HCT116 (cell line): ENCODE measurements around the gene PCGF2. TPM values are rescaled to one million over a fixed set of nuclear protein-coding genes. Genes with fewer than 3 reads are reported as not detected.

ENCODE experiments used
- ATAC-seq: fragments of 200-7000 bp; cut with Tn5 transposase; 2 replicates; pipeline ENCODE4 v1.9.1; 2020; ENCODE audit warnings: mild to moderate bottlenecking, moderate library complexity
- BruUV-seq: library from RNA; stranded (reverse); fragments of 400-500 nt; replicated peaks from 2 replicates; lab custom pipeline; 2021; lab: Mats Ljungman, UMichigan
- CTCF ChIA-PET: fragments of 300-600 bp; sonication (Branson Sonifier 250); formaldehyde crosslinking; loops from one replicate; lab custom pipeline; 2021; ENCODE audit warnings: antibody characterized with exemption; lab: Charles Lee
- POLR2A ChIA-PET: fragments of 300-600, 350-600 bp; sonication (Branson Sonifier 250); formaldehyde crosslinking; loops from one replicate; lab custom pipeline; 2021; ENCODE audit warnings: antibody characterized with exemption; lab: Charles Lee
- RAD21 ChIA-PET, 2 experiments: fragments of 300-600 bp; sonication (Branson Sonifier 250); formaldehyde crosslinking; loops; one replicate each; lab custom pipeline; 2023; ENCODE audit warnings: low total read pairs in 2 of 2; ENCODE audit not compliant: uncharacterized antibody in 2 of 2, unreplicated experiment in 2 of 2, low non-redundant PET in 1 of 2; lab: Charles Lee
- DNase-seq: peaks from one replicate; pipeline ENCODE4 v3.0.0-alpha.2; 2010; ENCODE audit warnings: low read depth, low spot score
- H2AFZ ChIP-seq: fragments of 200-600 bp; shearing (Covaris generic), sonication (generic); 2 replicates; pipeline ENCODE4 v1.6.1; 2017; ENCODE audit warnings: low read depth, mixed run types, mixed read lengths, antibody characterized with exemption, low read length; ENCODE audit not compliant: poor library complexity, severe bottlenecking
- H3K27ac ChIP-seq: 2 replicates; pipeline ENCODE4 v1.5.1; 2012; ENCODE audit warnings: low read depth, low read length
- H3K27me3 ChIP-seq: fragments of 200-600 bp; sonication (generic); 2 replicates; pipeline ENCODE4 v1.6.1; 2016; ENCODE audit warnings: mixed run types, low read length, mixed read lengths; ENCODE audit not compliant: insufficient read depth
- H3K36me3 ChIP-seq, 2 experiments: fragments of 200-500 bp in 1 of 2; fragments of 200-600 bp in 1 of 2; sonication (Bioruptor generic) in 1 of 2; sonication (generic) in 1 of 2; 2 replicates each; pipeline versions ENCODE4 v1.5.1 to v1.6.1; 2014 to 2016; ENCODE audit warnings: low read length in 2 of 2, inconsistent platforms in 1 of 2, mixed read lengths in 1 of 2, mixed run types in 1 of 2; ENCODE audit not compliant: insufficient read depth in 2 of 2, control insufficient read depth in 1 of 2
- H3K4me1 ChIP-seq, 2 experiments: fragments of 200-600 bp in 1 of 2; sonication (generic) in 1 of 2; 2 replicates each; pipeline versions ENCODE4 v1.5.1 to v1.6.1; 2012 to 2017; ENCODE audit warnings: low read length in 2 of 2, inconsistent platforms in 1 of 2, mild to moderate bottlenecking in 1 of 2, mixed read lengths in 1 of 2, mixed run types in 1 of 2, moderate library complexity in 1 of 2; ENCODE audit not compliant: insufficient read depth in 2 of 2, control insufficient read depth in 1 of 2
- H3K4me2 ChIP-seq: fragments of 200-600 bp; sonication (generic); 2 replicates; pipeline ENCODE4 v1.6.1; 2017; ENCODE audit warnings: mixed run types, low read length, mixed read lengths
- H3K4me3 ChIP-seq, 2 experiments: fragments of 200-600 bp in 1 of 2; sonication (generic) in 1 of 2; replicated peaks in 1 of 2; 2 replicates each; pipeline ENCODE4 v1.5.1; 2011 to 2016; ENCODE audit warnings: low read length in 2 of 2, control low read depth in 1 of 2, low read depth in 1 of 2, mild to moderate bottlenecking in 1 of 2, mixed read lengths in 1 of 2, mixed run types in 1 of 2
- H3K79me2 ChIP-seq: fragments of 200-600 bp; sonication (generic); 2 replicates; pipeline ENCODE4 v1.6.1; 2017; ENCODE audit warnings: mild to moderate bottlenecking, mixed run types, low read length, moderate library complexity, mixed read lengths; ENCODE audit not compliant: insufficient read depth
- H3K9ac ChIP-seq: fragments of 200-600 bp; sonication (generic); 2 replicates; pipeline ENCODE4 v1.6.1; 2016; ENCODE audit warnings: low read length, mixed read lengths
- H3K9me2 ChIP-seq: fragments of 200-600 bp; sonication (generic), shearing (Covaris generic); 2 replicates; pipeline ENCODE4 v1.6.1; 2017; ENCODE audit warnings: mixed run types, mild to moderate bottlenecking, moderate library complexity; ENCODE audit not compliant: insufficient read depth
- H3K9me3 ChIP-seq, 2 experiments: fragments of 200-500 bp in 1 of 2; fragments of 200-600 bp in 1 of 2; sonication (Bioruptor generic) in 1 of 2; sonication (generic) in 1 of 2; 2 replicates each; pipeline ENCODE4 v1.6.1; 2014 to 2017; ENCODE audit warnings: low read length in 2 of 2, mixed read lengths in 2 of 2, inconsistent platforms in 1 of 2, low read depth in 1 of 2, mild to moderate bottlenecking in 1 of 2, mixed run types in 1 of 2, moderate library complexity in 1 of 2; ENCODE audit not compliant: control insufficient read depth in 1 of 2, insufficient read depth in 1 of 2
- H4K20me1 ChIP-seq: fragments of 200-600 bp; sonication (generic), shearing (Covaris generic); 2 replicates; pipeline ENCODE4 v1.6.1; 2017; ENCODE audit warnings: mixed run types, mild to moderate bottlenecking, moderate library complexity; ENCODE audit not compliant: insufficient read depth
- EGR1 ChIP-seq: IDR thresholded peaks from 2 replicates; pipeline ENCODE4 v1.6.1; 2012; ENCODE audit warnings: low read depth
- POLR2A ChIP-seq: IDR thresholded peaks from 2 replicates; pipeline ENCODE4 v1.7.0; 2011; ENCODE audit warnings: borderline replicate concordance; ENCODE audit not compliant: insufficient read depth, insufficient read length; ENCODE audit errors: extremely low read depth
- REST ChIP-seq: IDR thresholded peaks from 2 replicates; pipeline ENCODE4 v1.6.1; 2012; ENCODE audit warnings: low read depth
- SIN3A ChIP-seq: IDR thresholded peaks from 2 replicates; pipeline ENCODE4 v1.6.1; 2012; ENCODE audit warnings: low read depth
- SP1 ChIP-seq: IDR thresholded peaks from 2 replicates; pipeline ENCODE4 v1.6.1; 2012; ENCODE audit warnings: low read depth
- TCF7L2 ChIP-seq: IDR thresholded peaks from 2 replicates; pipeline ENCODE4 v1.7.0; 2011; ENCODE audit warnings: borderline replicate concordance, inconsistent platforms; ENCODE audit not compliant: insufficient read depth, insufficient read length; ENCODE audit errors: extremely low read depth
- YY1 ChIP-seq: IDR thresholded peaks from 2 replicates; pipeline ENCODE4 v1.6.1; 2011; ENCODE audit warnings: low read length, low read depth, moderate library complexity, mild to moderate bottlenecking; ENCODE audit not compliant: insufficient replicate concordance; ENCODE audit errors: extremely low read depth
- ZBTB33 ChIP-seq: IDR thresholded peaks from 2 replicates; pipeline ENCODE4 v1.6.1; 2011; ENCODE audit warnings: mild to moderate bottlenecking, low read length, moderate library complexity; ENCODE audit not compliant: insufficient replicate concordance; ENCODE audit errors: extremely low read depth
- intact Hi-C: fragments of 100-400 bp; cut with micrococcal nuclease; formaldehyde crosslinking; loops from 2 replicates; pipeline ENCODE4 v1.10.0; 2022
- total RNA-seq: library from RNA; stranded (reverse); gene quantifications from one replicate; pipeline ENCODE4 v1.2.1, GENCODE V29; 2021; ENCODE audit not compliant: unreplicated experiment
- TF ChIP-seq, protein P1 (sequence below): IDR thresholded peaks from 2 replicates; pipeline ENCODE4 v1.6.1; 2012

The PCGF2 gene
- total RNA-seq, 1 experiment from 2014 or later = 64.6 TPM

DNA sequence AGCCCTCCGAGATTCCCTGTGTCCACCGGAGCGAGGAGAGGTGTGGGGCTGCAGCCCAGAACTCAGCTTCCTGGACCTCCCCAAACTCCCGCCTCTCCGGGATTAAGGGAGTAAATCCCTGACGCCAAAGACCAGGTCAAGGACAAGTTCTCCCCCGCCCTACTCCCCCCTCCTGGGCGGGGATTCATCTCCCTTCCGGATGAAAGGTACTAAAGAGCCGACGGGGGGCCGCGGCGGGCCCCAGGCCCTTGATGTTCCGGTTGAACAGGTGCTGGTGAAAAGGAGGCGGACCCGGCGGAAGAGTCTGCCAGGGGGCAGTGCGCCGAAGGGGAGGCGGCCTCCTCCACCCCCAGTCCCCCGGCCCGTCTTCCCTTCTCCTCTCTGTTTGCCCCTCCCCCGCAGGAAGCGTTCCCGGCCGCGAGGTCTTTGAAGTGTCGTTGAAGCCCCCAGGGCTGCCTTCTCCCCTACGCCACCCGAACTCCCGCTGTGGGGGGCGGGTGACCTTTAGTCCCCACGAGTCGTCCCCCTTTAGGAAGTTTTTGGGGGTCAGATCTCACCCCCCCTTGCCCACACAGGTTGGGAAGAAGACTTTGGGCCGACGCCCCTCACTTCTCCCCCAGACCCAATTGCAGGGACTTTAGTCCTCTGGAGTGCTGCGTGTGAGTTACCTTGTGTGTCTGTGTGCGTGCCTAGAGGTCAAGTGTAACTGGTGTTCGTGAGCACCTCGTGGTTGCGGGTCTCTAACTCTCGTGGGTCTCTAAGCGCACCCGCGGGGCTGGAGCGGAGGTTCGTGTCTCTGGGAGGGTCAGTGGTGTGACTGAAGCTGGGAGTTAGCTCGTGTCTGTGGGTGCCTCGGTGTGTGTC is 44.2 kb downstream of the PCGF2 start:
- DNase-seq (peak; percentile 81), ATAC-seq (peak; percentile 40)
- no peak overlapping the region for H2AFZ ChIP-seq
- no peaks in the 10 kb centered on the region for H3K9me3 ChIP-seq
- no peaks in the 10 kb centered on the region for H4K20me1 ChIP-seq
- TF ChIP-seq SIN3A (no peak), EGR1 (peak; percentile 63; the same call in 1 of the 2 replicates), TCF7L2 (peak; percentile 100), SP1 (peak; percentile 76), YY1 (peak; percentile 32), ZBTB33 (peak; percentile 55), POLR2A (peak; percentile 29), REST (no peak)
- TF ChIP-seq, protein P1, sequence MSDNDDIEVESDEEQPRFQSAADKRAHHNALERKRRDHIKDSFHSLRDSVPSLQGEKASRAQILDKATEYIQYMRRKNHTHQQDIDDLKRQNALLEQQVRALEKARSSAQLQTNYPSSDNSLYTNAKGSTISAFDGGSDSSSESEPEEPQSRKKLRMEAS = peak; percentile 46
- no peaks in the 10 kb centered on the region for H3K27me3 ChIP-seq
- H3K79me2 ChIP-seq = peaks cover 45% of the 10 kb centered on the region
- peak overlapping the region; percentile 92 for H3K9ac ChIP-seq
- ChIA-PET RAD21 (no interaction called here), CTCF (no interaction called here), POLR2A (interaction anchor here (1.1 to 1.6 kb wide), 4 partner anchors 26 to 146 kb away, joined by 3 to 4 read pairs (median 4); partner anchors contain the start of gene EPOP)
- intact Hi-C loops = no loop called here
- peak overlapping the region; percentile 86 for H3K4me2 ChIP-seq
- no TSS peak for BruUV-seq
- peak overlapping the region; percentile 99 for H3K27ac ChIP-seq
- peaks cover 38 to 69% of the 10 kb centered on the region in 2 experiments for H3K4me1 ChIP-seq
- H3K4me3 ChIP-seq = peak overlapping the region; percentile 68 to 77
- peaks cover 4 to 13% of the 10 kb centered on the region in 2 experiments; a peak in 1 of 4 replicates for H3K36me3 ChIP-seq
- H3K9me2 ChIP-seq = no peaks in the 10 kb centered on the region
